GM19395 (cell line): Measurements from ENCODE around the gene ROR1.
"Not testable (repeated sequence)": the region's sequence is repeated elsewhere in the genome, so short reads cannot be mapped to it uniquely, and the experiment has no call there.

Experiments used
- ATAC-seq: cut with Tn5 transposase; IDR thresholded peaks from one replicate; pipeline ENCODE4 v1.9.1; 2021; ENCODE audit warnings: mild to moderate bottlenecking, moderate library complexity; ENCODE audit not compliant: unreplicated experiment

ROR1 gene

GRCh38 chr1:64197076-64197475 lies 423.3 kb downstream of the ROR1 start:
- ATAC-seq, result no peak

- ATAC-seq, result no peak
Observed at GRCh38 chr1:64199154-64199553, 425.3 kb downstream of the ROR1 start.

GRCh38 chr1:64200064-64200463 lies 426.2 kb downstream of the ROR1 start:
- ATAC-seq, result no peak

- no peak for ATAC-seq
Observed at GRCh38 chr1:64203420-64203819, 429.6 kb downstream of the ROR1 start, which contains the start of gene UBE2U. Gene UBE2U (plus strand): TSS chr1:64203623. CDS start chr1:64204051, 428 bp downstream.

- no peak for ATAC-seq
Observed at GRCh38 chr1:64209221-64209620, 435.4 kb downstream of the ROR1 start.

GRCh38 chr1:64212031-64212430 lies 438.2 kb downstream of the ROR1 start:
- no peak for ATAC-seq

DNA sequence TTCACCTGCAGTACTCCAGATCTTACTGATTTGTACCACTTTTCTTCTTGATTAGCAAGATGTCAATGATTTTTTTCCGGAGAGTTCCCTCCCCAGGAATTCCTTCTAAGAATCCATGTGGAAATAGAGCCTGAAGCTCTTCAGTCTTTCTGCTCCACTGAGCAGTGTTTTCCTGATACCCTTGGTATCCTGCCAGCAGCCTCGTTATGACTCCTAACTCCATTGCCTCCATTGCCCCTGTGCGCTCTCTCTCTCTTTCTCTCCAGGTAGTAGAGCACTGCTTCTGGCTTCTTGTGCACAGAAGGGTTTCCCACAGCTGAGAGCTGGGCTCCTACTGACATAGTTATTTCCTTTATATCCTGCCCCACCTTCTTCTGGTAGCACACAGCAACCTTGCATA lies 441.8 kb downstream of the ROR1 start:
- ATAC-seq, result no peak

DNA sequence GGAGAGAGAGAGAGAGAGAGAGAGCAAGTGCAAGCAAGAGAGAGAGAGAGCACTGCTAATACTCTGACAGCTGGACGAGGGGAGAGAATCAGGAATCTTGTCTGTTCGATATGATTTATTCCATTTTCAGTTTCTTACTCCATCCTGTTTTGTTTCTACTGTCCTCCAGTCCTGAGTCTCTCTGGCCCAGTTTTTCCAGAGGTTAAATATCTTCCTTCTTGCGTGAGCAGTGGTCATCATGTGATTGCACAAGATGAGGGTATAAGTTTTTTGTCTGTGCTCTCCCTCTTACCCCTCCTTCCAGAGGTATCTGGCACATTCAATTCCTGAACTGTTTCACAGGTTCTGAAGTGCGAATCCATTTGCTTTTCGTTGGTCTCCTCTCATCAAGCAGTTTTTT lies 446.4 kb downstream of the ROR1 start:
- ATAC-seq, result no peak

DNA sequence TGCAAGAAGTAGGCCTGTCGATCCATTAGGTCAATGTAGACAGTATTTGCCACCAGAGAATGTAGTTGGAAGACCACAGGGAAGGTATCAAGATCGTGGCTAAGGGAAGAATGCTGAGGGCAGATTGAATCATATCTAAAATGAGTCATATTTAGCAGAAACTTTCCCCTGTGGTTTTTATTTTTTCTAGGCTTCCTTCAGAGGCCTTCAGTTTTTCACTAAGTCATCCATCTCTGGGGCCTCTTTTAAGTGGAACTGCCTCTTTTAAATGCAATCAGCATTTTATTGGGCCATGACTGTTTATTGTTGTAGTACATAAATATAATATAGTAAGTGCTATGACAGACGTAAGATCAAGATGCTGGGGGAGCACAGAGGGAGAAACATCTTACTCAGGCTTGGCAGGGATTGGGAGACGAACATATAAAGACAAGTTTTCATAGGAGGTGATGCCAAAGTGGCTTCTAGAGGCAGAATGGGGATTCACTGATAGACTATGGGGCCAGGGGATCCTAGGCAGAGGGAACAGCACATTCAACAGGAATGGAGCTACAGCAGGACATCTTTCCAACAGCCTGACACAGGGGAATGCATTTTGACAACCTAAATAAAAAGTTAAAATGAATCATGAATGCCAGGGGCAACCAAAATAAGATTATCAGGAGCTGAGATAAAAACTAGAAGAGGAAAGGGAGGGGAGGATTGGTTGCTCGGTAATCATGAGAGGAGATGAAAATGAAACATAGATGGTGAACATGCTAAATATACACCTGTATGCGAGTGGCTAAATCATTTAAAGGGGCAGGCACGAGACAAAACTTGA lies 449.7 kb downstream of the ROR1 start:
- ATAC-seq, result peak; percentile 82

DNA sequence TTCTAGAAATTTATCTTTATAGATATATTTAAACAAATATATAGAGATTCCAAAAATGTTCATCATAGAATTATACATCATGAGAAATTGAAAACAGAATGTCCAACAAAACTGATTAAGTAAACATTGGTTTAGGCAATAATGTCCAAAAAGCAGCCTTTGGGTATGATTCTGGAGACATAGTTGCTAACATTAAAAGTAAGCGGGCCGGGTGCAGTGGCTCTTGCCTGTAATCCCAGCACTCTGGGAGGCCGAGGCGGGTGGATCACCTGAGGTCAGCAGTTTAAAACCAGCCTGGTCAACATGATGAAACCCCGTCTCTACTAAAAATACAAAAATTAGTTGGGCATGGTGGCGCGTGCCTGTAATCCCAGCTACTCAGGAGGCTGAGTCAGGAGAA lies 450.4 kb downstream of the ROR1 start:
- ATAC-seq, result not testable (repeated sequence)

DNA sequence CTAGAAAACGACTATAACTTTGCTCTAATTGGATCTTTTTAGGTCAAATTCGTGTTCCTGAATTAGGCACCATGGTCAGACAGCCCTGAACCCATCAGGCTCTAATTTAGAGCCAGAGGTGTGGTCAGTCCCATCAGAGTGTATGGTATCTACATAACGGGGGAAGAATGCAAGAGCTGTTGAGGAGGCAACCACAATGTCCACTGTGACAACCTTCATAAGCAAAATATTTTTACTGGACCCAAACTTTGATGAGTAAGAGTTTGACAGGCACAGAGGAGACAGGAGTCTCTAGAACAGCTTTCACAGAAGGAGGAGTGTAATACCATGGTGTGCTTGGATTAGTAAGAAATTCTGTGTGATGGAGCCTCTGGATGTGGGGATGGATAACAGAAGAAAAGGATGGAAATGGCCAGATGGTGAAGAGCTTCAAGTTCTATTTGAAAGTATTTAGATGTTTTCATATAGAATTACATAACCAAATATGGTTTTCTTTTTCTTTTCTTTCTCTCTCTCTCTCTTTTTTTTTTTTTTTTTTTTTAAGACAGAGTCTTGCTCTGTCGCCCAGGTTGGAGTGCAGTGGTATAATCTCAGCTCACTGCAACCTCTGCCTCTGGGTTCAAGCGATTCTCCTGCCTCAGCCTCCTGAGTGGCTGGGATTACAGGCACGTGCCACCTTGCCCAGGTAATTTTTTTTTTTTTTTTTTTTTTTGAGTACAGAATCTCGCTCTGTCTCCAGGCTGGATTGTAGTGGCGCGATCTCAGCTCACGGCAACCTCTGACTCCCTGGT lies 454.5 kb downstream of the ROR1 start:
- no peak for ATAC-seq

DNA sequence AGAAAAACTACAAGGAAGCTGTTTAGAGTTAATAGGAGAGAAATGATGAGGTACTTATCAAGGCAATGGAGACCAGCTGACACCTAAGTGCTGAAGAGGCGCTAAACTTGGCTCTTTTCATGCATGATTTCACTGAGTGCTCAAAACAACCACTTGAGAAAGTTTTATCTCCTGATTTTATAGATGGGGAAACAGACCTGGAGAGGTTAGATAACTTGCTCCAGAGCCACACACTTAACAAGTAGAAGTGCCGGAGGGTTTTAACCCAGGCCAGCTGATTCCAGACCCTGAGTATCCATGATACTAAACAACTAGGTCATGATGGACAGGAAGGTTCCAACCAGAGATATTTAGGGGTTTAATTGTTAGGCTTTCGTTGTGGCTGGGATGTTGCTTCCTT lies 455.5 kb downstream of the ROR1 start:
- no peak for ATAC-seq
